ENCODE measurements around the gene CREB3L1.
A peak's percentile ranks its signal among the peaks of the same experiment; 100 is the strongest.
"Not testable (repeated sequence)": the region's sequence is repeated elsewhere in the genome, so short reads cannot be mapped to it uniquely, and the experiment has no call there.

The CREB3L1 gene

DNA sequence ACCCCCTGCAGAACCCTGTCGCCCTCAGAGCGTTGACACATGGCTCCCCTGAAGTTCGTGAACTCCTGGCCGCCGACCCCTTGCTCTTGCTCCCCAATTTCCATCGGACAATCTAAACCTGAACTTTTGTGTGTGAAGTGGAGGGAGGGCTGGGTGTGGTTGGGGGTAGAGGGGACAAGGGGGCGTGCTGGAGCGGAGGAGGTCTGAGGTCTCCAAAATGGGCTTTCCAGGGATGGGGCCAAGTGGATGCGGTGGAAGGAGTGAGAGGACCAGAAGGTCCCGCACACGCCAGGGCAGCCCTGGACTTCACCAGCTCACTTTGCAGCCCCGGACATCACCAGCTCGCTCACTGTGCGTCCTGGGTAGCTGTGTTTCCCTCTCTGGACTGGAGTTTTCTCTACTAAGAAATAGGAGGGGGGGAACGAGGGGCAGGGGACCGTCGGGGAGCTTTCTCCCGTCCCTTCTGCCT lies 18.6 kb downstream of the CREB3L1 start:
- DNase-seq (ENCODE audit: low read depth) = no peak

DNA sequence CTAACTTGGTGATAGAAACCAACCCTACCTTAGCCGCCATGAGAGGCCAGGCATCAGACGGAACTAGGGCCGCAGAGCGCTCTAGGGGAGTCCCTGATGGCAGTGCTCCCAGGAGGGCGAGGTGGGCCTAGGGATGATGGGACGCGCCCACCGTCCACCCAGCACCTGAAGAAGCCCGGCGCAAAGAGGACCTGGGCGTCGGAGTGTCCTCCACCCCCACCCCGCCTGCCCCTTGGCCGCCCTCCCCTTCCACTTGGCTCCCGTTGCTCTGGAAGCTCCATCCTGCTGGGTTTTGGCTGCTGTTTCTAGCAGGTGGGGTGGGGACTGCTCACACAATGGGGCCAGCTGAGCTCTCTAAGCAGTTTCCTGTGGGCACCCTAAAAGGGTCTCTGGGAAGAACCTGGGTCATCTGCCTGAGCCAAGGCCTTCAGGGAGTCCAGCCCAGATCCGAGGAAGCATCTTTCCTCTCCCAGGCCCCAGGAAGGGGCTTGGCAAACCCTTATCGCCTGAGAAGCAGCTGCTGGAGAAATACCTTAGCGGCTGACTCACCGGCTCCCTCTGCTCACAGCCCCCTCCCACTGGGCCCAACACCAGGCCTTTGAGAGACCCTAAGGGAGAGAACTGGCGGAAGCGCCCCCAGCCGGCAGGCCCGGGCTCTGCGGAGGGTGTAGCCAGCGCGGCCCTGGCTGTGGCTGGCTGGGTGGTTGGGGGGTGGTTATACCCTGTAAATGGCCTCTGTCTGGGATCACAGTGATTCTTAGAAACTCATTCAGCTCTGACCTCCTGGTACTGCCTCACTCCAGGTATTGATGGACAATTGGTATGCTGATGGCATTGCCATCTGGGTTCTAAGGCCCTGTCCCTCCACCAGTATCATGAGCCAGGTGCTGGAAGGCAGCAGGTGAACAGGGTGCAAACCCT lies 19.3 kb downstream of the CREB3L1 start:
- DNase-seq (ENCODE audit: low read depth) = peak; percentile 87

DNA sequence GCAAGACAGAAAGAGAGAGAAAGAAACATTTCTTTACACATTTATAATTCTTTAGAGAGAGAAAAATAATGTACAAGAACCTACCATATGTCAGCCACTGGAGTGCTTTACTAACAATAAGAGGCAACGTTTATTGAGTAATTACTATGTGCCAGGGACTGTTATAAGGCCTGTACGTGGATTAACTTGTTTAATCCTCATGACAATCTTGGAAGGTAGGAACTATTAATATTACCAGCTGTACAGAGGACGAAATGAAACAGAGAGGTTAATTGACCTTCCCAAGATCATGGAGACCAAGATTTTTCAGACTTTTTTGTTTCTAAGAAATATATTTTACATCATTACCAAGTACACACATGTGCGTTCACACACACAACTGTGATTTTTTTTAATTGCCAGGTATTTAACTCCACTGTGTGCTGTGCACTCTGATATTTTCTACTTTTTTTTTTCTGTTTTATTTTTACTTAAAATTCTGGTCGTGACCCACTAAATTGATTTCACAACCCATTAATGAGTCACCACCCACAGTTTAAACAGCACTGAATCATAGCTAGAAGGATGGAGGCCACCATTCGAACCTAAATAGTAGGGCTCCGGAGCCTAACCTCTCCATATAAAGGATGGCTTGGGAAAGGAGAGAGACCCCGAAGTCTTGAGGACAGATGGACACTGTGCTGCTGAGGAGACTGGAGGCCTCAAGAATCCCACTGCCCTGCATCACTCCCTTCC lies 21.4 kb downstream of the CREB3L1 start:
- no peak for DNase-seq (ENCODE audit: low read depth)

DNA sequence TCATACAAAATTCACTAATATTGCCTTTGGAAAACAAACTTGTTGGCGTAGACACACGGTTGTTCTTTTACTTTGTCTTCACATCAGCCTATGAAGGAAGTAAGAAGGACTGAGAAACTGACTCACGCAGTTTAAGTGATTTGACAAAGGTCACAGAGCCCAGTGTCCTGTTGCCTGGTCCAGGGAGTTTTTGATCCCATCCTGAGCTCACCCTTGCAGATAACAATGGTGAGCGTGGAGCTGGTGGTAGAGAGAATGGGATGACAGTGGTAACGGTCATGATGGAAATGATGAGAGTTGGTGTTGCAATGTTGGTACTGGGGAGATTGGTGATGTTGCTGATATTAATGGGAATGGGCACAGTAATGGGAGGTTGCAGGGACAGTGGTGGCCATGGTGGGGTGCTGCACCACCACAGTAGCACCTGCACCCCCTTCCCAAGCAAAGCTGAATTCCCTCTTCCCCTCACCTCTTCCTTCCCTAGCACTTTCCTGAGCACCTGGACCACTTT lies 22.0 kb downstream of the CREB3L1 start:
- no peak for DNase-seq (ENCODE audit: low read depth)

DNA sequence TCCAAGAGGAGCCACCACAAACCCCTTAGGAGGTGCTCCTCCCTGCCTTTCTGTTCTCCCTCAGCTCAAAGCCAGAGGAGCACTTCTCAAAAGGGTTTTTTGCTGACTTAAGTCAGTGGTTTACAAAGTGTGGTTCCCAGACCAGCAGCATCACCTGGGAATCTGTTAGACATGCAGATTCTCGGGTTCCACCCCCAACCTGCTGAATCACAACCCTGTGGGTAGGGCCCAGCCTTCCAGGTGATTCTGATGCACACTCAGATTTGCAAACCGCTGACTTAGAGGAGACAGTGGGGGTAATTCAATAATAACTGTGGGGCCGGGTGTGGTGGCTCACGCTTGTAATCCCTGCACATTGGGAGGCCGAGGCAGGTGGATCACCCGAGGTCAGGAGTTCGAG lies 22.8 kb downstream of the CREB3L1 start:
- no peak for DNase-seq (ENCODE audit: low read depth)

DNA sequence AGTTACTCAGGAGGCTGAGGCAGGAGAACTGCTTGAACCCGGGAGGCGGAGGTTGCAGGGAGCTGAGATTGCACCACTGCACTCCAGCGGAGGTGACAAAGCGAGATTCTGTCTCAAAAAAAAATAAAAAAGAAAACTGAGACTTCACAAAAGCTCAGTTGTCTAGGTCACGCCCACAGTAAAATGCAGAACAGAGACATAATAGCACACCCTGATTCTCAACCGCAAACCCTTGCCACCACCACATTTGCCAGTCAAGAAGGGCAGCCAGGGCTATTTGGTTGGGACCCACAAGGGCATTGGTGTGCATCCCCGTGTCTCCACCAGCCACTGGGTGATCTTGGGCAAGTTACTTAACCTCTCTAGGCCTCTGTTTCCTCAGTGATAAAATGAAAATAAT lies 25.4 kb downstream of the CREB3L1 start:
- DNase-seq (ENCODE audit: low read depth) = no peak

DNA sequence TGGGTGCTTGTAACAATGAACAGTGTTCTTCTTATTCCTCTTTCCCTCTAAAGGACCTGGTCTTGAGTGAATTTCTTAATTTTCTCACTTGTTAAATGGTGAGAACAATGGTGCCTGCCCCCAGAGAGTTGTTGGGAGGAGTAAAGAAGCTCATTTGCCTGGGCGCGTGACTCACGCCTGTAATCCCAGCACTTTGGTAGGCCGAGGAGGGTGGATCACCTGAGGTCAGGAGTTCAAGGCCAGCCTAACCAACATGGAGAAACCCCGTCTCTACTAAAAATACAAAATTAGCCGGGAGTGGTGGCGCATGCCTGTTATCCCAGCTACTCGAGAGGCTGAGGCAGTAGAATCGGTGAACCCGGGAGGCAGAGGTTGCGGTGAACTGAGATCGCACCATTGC lies 26.6 kb downstream of the CREB3L1 start:
- DNase-seq (ENCODE audit: low read depth) = not testable (repeated sequence)

DNA sequence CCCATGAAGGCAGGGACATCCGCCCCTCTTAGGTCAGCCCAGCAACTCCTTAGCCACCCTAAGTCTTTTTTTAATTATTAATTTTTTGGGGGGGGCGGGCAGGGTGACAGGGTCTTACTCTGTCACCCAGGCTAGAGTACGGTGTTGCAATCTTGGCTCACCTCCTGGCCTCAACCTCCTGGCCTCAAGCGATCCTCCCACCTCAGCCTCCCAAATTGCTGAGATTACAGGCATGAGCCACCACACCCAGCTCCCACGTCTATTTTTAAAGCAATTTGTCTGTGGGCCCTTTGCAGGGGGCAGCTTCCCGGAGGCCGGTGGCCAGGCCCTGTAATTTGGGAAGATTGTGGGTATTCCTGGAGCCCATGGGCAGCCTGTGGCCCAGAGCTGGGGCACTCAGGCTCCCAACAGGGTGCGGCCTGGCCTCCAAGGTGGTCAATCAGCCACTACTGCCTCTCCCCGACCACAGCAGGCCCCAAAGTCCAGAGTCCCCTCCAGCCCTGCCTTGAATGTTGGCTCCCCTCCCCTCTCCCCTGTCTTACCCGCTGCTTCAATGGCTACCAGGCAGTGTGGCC lies 27.2 kb downstream of the CREB3L1 start:
- no peak for DNase-seq (ENCODE audit: low read depth)

DNA sequence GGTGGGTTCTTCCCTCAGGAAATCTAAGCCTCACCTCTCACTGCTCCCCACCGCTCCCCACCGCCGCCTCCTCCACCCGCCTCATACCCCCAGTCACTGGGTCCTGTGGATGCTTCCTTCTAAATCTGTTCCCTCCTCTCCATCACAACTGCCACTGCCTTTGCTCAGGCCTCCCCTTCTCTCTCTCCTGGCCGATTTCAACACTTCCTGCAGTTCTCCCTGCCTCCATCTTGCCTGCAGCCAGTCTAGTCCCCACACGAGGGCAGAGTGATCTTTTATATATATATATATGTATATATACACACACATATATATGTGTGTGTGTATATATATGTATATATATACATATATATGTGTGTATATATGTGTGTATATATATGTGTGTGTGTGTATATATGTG lies 27.8 kb downstream of the CREB3L1 start:
- no peak for DNase-seq (ENCODE audit: low read depth)

DNA sequence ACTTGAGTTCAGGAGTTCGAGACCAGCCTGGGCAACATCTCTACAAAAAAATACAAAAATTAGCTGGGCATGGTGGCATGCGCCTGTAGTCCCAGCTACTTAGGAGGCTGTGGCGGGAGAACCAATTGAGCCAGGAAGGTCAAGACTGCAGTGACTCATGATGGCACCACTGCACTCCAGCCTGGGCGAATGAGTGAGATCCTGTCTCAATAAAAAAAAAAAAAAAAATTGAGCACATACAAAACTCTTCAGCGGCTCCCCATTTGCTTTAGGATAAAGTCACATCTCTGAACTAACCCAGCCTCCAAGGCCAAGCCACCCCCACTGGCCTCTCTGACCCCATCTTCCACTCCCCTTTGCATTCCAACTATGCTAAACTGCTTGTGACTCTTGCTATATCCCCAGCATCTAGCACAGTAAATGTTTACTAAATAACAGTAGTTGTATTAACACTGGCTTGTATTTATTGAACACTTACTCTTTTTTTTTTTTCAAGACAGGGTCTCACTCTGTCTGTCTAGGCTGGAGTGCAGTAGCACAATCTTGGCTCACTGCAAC lies 28.9 kb downstream of the CREB3L1 start:
- no peak for DNase-seq (ENCODE audit: low read depth)

DNA sequence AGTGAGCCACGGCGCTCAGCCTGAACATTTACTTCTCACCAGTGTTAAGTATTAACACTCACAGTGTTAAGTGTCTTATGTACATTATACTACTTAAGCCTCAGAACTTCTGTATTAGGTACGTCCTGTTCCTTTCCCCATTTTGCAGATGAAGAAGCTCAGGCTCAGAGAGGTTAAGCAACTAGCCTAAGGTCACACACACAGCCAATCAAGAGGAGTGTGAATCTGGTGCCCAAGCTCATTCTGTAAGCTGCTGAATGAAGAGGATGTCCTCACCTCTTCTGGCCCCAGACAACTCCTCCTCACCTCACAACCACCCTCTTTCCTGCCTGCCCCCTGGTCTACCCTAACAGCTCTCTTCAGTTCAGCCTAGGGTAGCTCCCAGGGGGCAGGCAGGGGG lies 29.9 kb downstream of the CREB3L1 start:
- no peak for DNase-seq (ENCODE audit: low read depth)

DNA sequence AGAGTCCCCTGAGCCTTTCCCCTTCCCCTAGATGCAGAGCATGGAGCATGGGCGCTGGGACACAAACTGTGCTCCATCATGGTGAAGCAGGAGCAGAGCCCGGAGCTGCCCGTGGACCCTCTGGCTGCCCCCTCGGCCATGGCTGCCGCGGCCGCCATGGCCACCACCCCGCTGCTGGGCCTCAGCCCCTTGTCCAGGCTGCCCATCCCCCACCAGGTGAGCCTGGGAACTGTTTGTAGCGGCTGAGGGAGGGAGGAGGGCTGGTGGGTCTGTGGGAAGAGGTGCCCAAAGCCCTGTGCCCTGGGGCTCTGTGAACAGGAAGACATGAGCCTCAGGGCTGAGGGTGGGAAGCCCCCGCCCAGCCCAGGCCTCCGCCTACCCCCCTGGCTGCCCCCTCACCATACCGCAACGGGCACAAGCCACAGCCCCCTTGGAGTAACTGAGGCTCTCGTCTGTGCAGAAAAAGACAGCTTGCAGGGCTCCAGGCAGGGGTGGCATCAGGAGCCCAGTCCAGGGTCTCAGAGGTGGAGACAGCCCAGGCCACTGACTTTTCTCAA lies 30.4 kb downstream of the CREB3L1 start:
- DNase-seq (ENCODE audit: low read depth) = no peak

DNA sequence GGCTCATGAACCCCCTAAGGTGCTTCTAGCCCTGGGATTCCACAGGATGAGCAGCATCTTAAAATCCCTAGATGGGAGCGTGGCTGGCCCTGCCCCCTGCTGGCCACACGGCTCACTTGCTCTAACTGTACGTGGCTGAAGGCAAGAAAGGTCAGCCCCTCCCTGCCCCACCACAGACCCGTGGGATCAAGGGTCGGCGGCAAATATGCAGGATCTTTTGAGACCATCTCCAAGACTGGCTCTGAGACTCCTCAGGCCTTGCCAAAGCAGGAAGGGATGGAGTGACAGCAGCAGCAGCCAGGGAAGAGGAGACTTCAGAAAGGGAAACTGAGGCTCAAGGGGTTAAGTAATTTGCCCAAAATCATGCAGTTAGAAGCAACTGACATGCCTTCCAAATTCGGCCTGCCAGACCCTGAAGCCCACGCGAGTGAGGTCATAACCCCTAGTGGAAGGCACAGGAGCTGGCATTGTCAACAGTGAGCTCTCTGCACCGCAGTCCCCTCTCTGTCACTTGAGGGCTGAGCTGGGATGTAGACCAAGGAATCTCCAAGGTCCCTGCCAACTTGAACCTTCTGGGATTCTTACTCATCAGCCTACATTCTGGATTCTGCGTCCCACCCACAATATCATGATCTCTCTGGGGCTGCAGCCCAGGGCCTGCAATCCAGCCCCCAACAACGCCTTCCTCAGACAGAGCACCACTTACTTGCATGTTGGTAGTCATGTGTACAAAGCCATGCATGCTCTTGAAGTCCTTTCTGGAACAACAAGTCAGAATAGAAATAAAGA lies 31.4 kb downstream of the CREB3L1 start:
- DNase-seq (ENCODE audit: low read depth) = no peak

DNA sequence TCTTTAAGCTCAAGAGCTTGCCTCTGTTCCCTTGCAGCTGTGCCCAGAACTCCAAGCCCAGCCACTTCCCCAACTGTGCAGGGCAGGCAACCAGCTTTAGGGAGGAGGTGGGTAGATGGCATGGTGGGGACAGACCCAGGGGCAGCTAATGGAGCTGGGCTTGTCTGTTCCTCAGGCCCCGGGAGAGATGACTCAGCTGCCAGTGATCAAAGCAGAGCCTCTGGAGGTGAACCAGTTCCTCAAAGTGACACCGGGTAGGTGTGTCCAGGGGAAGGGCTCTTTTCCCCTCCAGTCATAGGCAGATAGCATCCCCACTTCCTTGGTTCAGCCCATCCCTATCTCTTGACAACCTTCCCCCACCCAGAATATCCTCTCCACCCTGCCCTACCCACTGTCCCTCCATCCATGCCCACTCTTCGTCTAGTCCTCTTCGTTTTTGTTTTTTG lies 32.4 kb downstream of the CREB3L1 start:
- DNase-seq (ENCODE audit: low read depth) = no peak

DNA sequence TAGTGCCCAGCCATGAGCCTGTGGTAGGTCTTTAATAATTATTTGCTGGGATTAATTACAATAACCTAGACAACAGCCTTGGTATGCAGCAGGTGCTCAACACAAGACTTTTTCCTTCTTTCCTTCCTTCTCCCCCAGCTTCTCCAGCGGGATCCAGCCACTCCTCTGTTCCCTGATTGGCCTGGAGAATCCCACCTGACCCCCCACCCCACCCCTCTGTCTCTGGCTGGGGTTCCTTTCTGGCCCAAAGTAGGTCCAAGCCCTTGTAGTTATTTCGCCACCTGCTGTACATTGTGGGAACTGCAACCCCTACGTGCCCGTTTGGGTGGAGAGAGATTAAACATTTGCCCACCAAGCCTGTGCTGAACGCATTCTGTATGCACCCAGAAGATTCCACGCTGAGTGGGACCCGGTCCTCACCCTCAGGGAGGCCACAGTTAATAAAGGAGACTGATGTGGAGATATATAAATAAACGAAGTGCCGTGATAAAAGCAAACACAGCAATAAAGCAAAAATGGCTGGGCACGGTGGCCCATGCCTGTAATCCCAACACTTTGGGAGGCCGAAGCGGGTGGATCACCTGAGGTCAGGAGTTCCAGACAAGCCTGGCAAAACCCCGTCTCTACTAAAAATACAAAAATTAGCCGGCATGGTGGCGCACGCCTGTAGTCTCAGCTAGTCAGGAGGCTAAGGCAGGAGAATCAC lies 37.7 kb downstream of the CREB3L1 start:
- no peak for DNase-seq (ENCODE audit: low read depth)

DNA sequence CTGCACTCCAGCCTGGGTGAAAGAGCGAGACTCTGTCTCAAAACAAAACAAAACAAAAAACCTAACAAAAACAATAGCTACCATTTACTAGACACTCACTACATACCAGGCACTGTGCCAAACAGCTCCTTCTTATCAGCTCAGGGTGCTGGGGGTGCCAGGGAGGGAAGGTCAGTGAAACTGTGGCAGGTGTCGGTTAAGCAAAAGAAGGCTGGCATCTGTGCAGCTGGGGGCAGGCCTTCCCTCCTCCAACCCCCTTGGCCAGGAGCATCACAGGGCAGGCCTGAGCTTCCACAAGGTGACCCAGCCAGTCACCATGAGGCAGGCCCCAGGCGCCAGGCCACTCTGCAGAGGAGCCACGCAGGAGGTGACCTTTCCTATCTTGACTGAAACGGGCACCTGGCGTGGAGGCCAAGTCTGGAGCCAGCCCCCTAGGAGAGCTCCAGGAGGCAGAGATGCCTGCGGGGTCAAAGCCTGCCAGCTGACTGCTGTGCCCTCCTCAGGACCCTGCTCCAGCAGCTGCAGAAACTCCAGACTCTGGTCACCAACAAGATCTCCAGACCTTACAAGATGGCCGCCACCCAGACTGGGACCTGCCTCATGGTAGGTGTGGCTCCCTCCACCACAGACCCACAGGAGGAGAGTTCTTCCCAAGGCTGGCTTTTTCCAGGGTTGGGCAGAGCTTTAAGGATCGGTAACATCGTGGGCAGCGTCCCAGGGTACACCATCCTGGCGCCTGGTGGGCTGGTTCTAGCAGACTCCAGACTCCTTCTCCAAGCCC lies 38.5 kb downstream of the CREB3L1 start:
- no peak for DNase-seq (ENCODE audit: low read depth)

DNA sequence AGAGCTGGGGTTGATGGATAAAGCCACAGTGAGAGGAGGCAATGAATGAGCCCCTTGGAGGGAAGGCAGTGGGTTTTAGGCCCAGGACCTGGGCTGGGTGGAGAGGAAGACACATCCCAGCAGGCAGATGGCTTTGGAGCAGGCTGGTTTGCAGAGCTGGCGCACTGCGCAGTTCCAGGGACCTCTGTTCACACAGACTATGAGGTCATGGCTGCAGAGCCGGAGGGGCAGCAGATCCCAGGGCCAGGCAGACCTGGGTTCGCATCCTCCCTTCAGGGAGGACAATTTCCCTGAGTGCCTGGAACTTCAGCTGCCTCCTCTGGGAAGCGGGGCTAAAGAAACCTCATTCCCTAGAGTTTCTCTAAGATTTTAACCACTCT lies 41.6 kb downstream of the CREB3L1 start:
- DNase-seq (ENCODE audit: low read depth) = no peak

DNA sequence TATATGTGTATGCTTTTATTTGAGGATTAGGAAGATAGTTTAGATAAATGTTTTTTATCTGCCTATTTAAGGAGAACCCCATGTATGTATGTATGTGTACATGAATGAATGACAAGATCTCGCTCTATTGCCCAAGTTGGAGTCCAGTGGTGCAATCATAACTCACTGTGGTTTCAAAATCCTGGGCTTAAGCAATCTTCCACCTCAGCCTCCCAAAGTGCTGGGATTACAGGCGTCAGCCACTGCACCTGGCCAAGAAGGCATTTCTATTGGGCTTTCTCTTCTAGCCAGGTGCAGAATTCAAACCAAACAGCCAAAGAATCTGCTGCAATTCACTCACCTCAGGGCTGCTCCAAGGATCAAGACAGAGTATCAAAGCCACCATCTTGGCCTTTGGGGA lies 44.3 kb downstream of the CREB3L1 start:
- DNase-seq (ENCODE audit: low read depth) = no peak

DNA sequence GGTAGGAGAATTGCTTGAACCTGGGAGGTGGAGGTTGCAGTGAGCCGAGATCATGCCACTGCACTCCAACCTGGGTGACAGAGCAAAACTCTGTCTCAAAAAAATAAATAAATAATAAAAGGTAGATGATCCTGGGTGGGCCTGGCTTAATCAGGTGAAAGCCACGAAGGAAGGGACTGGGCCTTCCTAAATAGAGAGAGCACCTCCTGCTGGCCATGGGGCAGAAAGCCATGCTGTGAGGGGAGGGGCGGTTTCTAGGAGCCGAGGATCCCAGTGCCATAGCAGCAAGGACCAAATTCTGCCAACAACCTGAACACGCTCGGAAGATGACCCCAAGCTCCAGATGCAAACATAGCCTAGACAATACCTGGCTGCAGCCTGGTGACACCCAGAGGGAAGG lies 45.3 kb downstream of the CREB3L1 start:
- DNase-seq (ENCODE audit: low read depth) = no peak

Measured in HS-27A (cell line).